ENCODE results near the gene ERI2.

Gene ERI2, protein sequence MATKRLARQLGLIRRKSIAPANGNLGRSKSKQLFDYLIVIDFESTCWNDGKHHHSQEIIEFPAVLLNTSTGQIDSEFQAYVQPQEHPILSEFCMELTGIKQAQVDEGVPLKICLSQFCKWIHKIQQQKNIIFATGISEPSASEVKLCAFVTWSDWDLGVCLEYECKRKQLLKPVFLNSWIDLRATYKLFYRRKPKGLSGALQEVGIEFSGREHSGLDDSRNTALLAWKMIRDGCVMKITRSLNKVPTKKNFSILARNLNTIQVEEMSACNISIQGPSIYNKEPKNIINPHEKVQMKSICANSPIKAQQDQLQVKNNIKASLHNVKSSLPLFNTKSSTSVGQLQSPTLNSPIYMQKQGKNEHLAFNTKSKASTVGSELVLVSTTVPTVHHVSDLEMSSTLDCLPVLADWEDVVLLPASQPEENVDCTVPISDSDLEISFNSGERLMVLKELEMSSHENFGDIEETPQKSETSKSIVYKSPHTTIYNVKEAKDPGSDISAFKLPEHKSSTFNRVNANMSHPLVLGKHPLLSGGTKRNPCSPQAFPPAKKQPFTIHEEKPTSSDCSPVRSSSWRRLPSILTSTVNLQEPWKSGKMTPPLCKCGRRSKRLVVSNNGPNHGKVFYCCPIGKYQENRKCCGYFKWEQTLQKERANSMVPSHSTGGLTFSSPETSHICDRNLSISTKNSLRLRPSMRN

DNA sequence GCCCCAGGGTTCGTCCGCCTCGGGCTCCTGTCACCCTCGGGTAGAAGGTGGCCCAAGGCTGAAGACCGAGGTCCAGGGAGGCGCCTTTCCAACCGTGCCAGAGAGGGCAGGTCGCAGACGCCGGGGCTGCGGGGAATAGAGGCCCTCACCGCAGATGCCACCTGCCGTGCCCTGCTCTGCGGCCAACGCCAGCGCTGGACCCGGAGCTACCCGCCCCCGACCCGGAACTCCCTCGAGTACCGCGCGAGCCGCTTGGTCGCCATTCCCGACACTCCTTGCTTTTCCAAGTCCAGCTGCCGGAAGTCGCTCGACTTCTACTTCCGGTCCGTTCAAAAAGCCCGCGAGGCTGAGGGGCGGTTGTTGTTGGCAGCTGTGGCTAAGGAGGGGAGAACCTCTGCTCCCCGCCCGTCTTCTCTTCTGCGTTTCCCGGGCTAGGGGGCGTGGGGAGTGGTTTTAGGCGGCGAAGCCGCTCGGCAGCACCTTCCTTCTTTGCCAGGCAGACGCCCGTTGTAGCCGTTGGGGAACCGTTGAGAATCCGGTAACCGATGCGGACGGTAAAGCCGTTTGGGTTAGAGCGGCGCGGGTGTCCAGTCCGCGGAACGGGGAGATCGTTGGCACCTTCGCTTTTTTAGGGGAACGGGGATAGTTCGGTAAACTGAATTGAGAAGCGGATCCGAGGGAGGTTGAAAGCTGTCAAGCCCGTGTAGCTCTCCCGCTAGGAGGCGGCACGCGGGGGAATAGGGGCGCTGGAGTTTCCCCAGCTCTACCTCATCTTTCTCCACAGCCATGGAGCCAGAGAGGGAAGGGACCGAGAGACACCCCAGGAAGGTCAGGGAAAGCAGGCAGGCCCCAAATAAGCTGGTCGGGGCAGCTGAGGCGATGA is at the start of gene ERI2, which contains the start of gene REXO5:
TSS of gene ERI2 (minus strand) at position 305 of the 883 bp plus-strand sequence. CDS start at position 263, 42 bp downstream.
TSS of gene REXO5 (plus strand) at position 360 of the 883 bp plus-strand sequence. CDS start at position 787, 427 bp downstream.
- peak; percentile 96 for DNase-seq (ENCODE audit: low read depth)

DNA sequence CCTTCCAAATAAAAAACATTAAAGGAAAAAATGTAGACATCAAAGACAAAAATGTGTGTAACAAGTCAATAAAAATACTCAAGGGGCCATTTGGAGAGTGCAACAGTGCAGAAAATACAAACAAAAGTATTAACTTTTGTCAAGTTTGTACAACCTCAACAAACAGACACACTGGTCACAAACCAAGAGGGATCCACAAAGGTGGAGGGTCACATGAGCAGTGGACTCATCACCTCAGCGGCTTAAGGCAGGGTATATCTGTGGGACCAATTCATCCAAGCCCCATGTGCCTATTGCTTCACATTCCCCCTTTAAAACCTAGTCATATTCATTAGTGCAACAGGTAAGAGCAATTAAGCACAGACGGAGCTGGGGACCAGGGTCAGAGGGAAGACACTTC is 48.7 kb upstream of the ERI2 start:
- DNase-seq (ENCODE audit: low read depth) = no peak

DNA sequence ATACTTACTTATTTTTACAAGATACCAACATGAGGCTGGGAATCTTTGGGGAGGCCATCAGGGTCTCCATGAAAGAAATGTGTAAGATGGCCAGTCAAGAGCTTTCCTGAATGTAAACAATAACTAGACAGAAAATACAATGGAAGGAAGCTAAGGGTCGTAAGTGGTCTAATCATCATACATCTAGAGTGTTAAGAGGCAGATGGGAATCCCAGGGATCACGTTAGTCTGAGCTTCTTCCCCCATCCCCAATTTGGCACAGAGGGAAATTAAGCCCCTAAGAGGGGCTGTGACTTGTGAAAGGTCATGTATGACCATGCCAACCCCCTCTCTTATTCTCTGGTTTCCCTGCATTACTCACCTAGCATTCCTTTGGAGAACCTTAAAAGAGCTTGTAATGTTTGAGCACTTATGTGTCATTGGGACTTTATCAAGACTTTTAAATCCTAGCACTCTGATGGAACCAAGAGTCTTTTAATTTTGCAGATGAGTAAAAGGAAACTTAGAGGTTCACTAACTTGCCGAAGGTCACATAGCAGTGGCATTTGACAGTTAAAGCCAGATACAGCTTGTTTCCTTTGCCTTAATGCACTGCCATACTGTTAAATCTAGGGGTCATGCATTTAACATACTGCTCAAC is 47.8 kb upstream of the ERI2 start:
- DNase-seq (ENCODE audit: low read depth) = no peak

DNA sequence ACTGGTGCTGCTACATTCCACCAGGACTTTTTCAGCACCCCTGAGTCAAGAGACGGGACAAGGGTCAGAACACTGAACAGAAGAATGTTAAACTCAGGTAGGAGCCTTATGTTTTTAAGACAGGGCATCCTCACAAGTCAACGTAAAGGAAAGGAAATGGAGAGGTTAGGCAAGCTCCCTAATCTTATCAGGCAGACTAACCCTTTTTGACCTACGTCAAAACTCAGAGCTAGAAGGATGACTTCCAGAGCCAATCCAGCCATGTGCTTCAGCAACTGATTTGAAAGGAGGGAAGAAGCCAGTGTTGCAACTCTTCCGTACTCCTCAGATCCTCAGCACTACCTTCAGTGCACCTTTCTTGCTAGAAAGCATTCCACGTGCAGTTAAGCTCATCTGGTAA is 46.9 kb upstream of the ERI2 start:
- no peak for DNase-seq (ENCODE audit: low read depth)

DNA sequence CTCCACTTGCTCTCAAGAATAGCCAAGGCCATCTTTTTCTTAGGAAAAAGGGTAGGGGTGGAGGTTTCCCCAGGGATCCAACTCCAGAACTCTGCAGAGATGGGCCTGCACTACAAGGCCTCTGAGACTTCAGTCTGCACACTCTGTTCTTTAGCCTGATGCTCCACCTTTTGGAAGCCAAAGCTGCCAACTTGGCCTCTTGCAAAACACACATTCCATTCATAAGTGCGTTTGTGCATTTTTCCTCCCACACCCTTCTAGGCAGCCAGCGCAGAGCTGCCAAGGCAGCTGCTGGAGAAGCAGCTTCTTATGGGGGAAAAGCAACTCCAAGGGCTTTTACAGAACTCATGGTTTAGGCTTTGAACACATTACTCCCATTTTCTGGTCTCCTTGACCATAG is 45.3 kb upstream of the ERI2 start:
- peak; percentile 95 for DNase-seq (ENCODE audit: low read depth)

DNA sequence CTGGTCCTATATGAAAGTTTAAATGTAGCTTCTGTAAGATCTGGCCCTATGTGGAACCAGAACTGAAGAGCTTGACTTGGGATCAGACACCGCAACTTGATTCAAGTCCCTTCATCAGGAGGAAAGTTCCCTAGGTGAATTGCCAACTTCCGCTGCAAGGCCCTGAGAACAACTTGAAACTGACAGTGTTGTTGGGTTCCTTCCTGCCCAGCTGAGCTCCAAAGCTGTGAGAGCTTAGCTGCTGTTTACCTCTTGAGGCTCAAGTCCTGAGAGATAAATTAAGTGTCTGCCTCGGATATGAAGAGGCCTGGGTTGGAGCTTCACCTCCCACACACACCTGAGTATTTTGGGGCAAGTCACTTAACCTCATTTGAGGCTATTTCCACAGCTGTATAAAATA is 44.7 kb upstream of the ERI2 start:
- DNase-seq (ENCODE audit: low read depth) = peak; percentile 63

DNA sequence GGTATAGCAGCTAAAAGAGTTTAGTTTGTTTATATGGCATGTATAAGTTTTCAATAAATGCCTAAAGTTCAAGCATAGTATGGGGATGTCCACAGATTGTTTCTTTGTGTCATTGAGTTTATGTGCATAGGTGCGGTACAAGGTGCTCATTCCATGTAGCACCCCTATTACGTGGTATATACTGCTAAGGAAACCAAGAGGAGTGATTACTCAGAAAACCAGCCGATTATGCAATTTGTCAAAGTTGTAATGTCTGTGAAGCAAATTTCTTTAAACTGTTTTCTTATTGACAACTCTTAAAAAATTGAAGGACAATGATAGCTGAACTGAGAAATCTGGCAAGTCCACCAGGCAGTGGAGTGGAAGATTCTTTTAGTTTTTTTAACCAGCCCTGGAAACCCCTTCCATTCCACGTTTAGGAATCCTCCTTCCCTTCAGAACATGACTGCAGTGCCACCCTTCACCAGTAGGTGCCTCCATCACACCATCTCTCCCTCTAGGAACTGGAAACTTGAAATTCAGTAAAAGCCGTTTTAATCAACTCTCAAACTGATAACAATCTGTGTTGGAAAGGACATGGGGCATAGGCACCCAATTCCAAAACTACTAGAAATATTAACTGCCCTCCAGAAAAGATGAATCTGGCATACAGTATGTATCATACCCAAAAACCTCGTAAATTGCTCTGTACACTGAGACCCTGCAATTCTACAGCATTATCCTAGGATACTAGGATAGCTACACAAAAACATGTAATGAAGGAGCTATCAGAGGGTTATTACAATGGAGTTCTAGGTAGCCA is 43.5 kb upstream of the ERI2 start:
- DNase-seq (ENCODE audit: low read depth) = peak; percentile 65

DNA sequence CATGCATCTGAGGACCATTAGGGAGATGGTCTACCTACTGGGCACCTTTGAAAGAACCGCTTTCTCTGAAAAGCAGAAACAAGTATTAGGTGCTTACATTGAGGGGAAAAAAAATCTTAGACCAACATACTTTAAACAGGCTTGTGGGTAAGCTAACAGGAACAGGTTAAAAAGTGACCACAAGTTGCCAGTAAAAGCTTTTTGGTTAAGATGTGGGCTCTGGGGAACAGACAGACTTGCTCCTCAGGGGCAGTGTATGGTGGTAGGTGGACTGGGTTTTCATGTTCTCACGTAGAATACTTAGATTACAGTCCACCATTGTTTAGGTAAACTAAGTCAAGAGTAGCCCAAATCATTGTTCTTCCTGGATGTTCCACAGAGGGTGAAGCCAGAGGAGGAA is 41.3 kb upstream of the ERI2 start:
- DNase-seq (ENCODE audit: low read depth) = no peak

DNA sequence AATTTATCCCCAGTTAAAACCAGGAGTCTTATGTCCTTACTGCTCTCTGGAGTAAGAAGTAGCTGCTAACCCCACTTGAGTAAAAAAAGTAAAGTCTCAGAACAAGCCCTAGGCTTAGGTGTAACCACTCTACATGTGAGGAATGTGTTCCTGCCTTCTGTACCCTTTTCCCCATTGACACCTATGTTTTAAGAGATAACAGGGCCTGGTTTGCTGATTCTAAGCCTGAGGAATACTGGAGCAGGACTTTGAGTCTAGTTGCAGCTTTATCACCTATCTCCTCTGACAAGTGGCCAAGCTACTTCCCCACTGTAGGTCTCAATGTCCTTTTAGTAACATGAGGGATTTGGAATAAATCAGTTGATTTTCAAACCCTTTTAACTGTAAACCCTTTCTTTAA is 40.3 kb upstream of the ERI2 start:
- no peak for DNase-seq (ENCODE audit: low read depth)

DNA sequence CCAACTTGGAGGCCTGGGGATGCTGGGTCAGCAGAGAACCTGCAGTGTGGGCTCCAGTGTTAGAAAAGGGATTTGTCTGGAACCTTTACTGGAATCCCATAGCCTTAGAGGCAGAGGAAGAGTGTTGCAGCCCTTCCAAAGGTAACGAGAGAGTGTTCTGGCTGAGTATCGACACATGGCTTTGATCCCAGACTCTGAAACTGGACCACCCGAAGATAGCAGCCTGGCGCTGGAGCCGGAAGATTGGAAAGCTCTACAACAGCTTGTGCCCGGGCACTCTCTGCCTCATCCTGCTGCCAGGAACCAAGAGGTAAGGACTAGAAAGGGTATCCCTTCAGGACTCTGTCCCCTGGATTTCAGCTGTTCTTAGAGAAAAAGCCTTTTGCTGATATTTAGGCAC is 39.8 kb upstream of the ERI2 start:
- no peak for DNase-seq (ENCODE audit: low read depth)

DNA sequence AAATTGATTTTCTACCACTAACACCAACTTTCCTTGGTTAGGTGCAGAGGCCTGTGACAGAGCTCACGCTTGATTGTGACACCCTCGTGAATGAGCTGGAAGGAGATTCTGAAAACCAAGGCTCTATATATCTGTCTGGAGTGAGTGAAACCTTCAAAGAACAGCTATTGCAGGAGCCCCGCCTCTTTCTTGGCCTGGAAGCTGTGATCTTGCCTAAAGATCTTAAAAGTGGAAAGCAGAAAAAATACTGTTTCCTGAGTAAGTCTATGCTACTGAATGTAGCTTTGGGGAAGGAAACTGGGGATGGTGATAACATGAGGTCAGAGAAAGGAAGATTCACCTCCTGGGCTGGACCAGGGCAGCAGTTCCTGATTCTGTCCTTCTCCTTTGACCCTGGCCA is 38.3 kb upstream of the ERI2 start:
- DNase-seq (ENCODE audit: low read depth) = no peak

DNA sequence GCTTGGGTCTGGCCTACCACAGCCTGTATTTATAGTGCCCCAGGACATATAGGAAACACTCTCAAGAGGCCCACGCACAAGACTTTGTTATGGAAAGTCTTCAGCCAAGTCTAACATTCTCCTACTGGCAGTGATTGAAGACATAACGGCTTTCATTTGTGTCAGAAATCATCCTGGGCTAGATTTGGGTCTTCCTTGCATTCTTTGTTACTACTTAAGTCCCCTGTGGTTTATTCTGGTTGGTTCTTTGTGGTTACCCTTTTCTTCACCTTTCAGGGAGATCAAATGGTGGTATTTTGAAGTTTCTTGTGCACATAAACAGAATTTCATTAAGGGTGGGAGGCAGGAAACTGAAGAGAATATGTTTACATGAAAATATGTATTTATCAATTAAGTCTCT is 37.8 kb upstream of the ERI2 start:
- peak; percentile 21 for DNase-seq (ENCODE audit: low read depth)

DNA sequence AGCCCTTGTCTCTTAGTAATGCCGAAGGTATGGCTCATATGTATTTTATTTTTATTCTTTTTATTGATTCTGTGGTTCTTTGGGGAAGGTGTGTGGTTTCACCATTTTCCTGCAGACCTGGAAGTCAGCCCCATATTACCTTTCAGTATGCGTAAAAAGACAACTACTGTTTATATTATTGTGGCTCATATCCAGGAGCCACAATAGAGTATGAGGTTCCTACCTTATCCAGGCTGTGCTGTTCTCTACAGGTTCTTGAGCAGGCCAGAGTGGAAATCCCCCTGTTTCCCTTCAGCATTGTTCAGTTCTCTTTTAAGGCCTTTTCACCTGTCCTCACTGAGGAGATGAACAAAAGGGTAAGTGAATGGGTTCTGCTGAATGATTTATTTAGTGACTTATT is 33.2 kb upstream of the ERI2 start:
- DNase-seq (ENCODE audit: low read depth) = no peak

DNA sequence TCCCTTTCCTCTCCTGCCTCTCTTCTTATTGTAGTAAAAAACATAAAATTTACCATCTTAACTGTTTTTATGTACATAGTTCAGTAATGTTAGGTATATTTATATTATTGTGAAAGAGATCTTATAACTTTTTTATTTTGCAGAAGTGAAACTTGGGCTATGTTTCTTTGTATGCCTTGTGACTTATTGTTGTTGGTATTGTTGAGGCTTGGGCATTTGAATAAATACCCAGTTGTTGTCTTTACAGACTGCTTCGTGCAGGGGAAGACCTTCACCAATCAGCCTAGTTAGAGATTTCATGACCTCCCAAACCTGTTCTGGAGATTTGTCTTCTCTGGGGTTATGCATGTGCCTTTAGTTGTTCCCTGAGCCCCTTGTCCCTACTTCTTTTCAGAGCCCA is 32.0 kb upstream of the ERI2 start:
- DNase-seq (ENCODE audit: low read depth) = no peak

DNA sequence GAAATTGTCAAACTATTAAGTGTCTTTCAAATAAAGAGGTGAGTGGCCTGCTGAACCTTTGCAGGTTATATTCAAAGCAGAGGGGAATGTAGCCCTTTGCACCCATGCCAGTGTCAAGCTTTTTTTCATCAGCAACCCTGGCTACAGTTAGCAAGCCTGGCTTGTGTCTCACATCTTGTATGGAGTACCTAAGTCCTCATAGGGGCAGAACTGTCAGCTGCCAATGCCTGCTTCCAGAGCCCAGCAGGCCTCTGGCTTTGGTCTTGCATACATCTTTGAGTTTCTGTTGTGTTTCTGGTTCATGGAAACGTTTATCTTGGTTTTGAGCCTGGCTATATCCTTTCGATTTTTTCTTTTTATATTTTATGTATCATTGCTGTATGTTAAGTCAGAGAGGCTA is 26.8 kb upstream of the ERI2 start:
- no peak for DNase-seq (ENCODE audit: low read depth)

DNA sequence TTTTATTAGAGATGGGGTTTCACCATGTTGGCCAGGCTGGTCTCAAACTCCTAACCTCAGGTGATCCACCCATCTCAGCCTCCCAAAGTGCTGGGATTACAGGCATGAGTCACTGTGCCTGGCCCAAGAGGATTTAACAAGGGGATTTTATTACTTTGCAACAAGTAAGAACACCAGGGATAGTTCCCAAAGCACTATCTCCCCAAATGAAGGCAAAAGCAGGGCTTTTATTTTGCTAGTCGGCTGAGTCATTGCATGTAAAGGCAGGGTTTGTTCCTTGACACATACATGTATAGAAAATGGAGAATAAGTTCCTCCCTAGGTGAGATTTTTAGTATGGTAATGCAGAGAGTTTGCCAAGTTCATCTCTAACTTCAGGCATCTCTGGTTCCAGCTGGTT is 24.1 kb upstream of the ERI2 start:
- no peak for DNase-seq (ENCODE audit: low read depth)

DNA sequence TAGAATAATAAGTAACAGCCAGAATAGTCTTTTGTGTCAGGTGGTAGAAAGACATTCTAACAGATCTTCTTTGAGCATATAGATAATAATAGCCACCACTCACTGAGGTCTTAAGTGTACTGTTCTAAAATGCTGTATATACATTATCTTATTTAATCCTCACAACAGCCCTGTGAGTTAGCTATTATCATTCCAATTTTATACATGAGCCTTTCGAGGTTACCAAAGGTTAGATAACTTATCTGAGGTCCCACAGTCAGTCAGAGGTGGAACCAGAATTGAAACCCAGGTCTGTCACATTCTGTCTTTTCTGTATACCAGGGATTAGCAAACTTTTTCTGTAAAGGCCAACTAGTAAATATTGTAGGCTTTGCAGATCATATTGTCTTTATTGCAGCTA is 23.3 kb upstream of the ERI2 start:
- DNase-seq (ENCODE audit: low read depth) = no peak

DNA sequence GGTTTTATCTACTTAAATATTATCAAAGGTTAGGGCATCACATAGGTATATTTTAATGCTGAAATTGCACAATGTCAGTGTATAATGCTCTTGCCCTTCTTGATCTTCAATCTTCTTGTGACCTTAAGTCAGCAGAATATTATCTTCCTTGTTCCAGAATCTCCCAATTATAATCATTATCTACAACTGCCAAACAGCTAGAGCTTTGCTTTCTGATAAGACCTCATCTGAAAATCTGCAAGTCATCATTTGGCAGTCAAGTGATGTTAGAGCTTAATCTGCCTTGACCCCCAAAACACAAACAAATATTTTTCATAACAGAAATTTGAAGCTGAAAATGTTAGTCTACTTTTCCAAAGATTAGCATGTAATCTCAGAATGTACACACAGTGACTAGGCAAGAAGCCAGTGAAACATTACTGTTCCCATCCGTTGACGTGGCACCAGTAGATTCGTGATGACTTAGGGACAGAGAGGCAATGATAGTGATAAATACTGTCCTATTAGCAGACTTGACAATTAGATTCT is 19.8 kb upstream of the ERI2 start:
- peak; percentile 33 for DNase-seq (ENCODE audit: low read depth)

DNA sequence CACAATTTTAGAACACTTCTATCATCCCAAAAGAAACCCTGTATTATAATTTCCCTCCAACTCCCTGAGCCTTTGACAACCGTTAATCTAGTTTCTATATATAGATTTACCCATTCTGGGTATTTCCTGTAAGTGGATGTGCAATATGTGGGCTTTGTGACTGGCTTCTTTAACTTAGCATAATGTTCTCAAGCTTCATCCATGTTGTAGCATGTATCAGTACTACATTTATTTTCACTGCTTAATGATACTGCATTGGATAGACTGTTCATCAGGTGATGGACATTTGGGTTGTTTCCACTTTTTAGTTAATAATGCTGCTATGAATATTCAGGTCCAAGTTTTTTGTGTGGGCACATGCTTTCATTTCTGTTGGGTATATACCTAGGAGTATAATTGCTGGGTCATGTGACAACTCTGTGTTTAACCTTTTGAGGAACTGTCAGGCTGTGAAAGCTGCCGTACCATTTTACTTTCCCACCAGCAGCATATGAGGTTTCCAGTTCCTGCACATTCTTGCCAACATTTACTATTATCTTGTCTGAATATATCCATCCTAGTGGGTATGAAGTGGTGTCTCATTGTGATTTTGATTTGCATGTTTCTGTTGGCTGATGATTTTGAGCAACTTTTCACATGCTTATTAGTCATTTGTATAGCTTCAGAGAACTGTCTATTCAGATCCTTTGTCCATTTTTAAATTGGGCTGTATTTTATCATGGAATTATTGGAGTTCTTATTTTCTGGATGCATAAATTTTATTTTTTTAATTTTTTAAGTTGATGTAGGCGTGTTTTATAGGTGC is 16.5 kb upstream of the ERI2 start:
- no peak for DNase-seq (ENCODE audit: low read depth)

DNA sequence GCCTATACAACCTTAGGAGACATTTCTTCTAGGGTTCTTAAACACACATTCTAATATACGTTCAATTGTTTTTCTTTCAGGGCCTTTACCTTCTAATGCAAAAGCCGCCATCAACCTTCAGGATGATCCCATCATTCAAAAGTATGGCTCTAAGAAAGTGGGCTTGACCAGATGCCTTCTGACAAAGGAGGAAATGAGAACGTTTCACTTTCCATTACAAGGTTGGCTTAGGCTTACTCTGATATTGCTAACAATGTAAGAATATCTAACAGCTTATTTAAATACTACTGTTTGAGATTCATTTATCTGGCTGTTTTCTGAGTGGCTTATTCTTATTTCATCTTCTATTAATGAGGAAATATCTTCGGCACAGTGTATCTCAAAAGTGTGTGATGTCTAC is 15.4 kb upstream of the ERI2 start:
- no peak for DNase-seq (ENCODE audit: low read depth)
